B cell (primary cell): ENCODE measurements around the gene FDX1. TPM values are rescaled to one million over a fixed set of nuclear protein-coding genes. Genes with fewer than 3 reads are reported as not detected.

Source experiments
- ATAC-seq: fragments of 200-7000 bp; cut with Tn5 transposase; one replicate; pipeline ENCODE4 v1.10.0; 2021; ENCODE audit warnings: low read depth, mild to moderate bottlenecking, moderate number of reproducible peaks, moderate library complexity
- CTCF ChIA-PET: fragments of 350-600 bp; sonication (Branson Sonifier 250); formaldehyde crosslinking; loops from one replicate; lab custom pipeline; 2021; ENCODE audit warnings: antibody characterized with exemption, inconsistent platforms; lab: Charles Lee
- POLR2A ChIA-PET: fragments of 350-600 bp; sonication (Branson Sonifier 250); formaldehyde crosslinking; loops from one replicate; lab custom pipeline; 2021; ENCODE audit warnings: antibody characterized with exemption; lab: Charles Lee
- DNase-seq: peaks from one replicate; pipeline ENCODE4 v3.0.0; 2013
- H2AFZ ChIP-seq: 2 replicates; pipeline ENCODE4 v1.6.1; 2012; ENCODE audit warnings: mild to moderate bottlenecking, low read depth, low read length; ENCODE audit not compliant: insufficient read depth, poor library complexity, severe bottlenecking
- H3K27ac ChIP-seq, 2 donors: 1 replicate in 1 of 2; 2 replicates in 1 of 2; pipeline ENCODE4 v1.5.1; 2012 to 2013; ENCODE audit warnings: low read length in 2 of 2, mild to moderate bottlenecking in 2 of 2, moderate library complexity in 1 of 2
- H3K27me3 ChIP-seq, 4 experiments: fragments of 200-600 bp in 1 of 4; sonication (generic) in 1 of 4; replicated peaks in 1 of 4; 1 replicate in 2 of 4; 2 replicates in 2 of 4; pipeline versions ENCODE4 v1.6.1 to v1.7.0; 2013 to 2016; ENCODE audit warnings: low read length in 3 of 4, mild to moderate bottlenecking in 2 of 4, mixed read lengths in 1 of 4, moderate library complexity in 1 of 4; ENCODE audit not compliant: insufficient read depth in 4 of 4, control insufficient read depth in 3 of 4; ENCODE audit errors: control extremely low read depth in 1 of 4
- H3K36me3 ChIP-seq, 2 experiments: replicated peaks in 1 of 2; 1 replicate in 1 of 2; 2 replicates in 1 of 2; pipeline versions ENCODE4 v1.6.1 to v1.7.1; 2013; ENCODE audit warnings: low read length in 1 of 2; ENCODE audit not compliant: insufficient read depth in 2 of 2, control insufficient read depth in 1 of 2; ENCODE audit errors: control extremely low read depth in 1 of 2, extremely low read depth in 1 of 2
- H3K4me1 ChIP-seq, 2 donors: fragments of 200-600 bp in 1 of 2; sonication (generic) in 1 of 2; 1 replicate in 1 of 2; 2 replicates in 1 of 2; pipeline versions ENCODE4 v1.5.1 to v1.6.1; 2013 to 2017; ENCODE audit warnings: low read length in 2 of 2; ENCODE audit not compliant: control insufficient read depth in 2 of 2, insufficient read depth in 2 of 2
- H3K4me2 ChIP-seq: replicated peaks from 2 replicates; pipeline ENCODE3; 2012; ENCODE audit warnings: mild to moderate bottlenecking, low read depth, low read length; ENCODE audit not compliant: poor library complexity, severe bottlenecking
- H3K4me3 ChIP-seq, 5 experiments: fragments of 200-600 bp in 1 of 5; sonication (generic) in 1 of 5; 1 replicate in 3 of 5; 2 replicates in 2 of 5; pipeline versions ENCODE4 v1.5.1 to v1.7.0; 2011 to 2016; ENCODE audit warnings: low read length in 4 of 5, mild to moderate bottlenecking in 4 of 5, low read depth in 2 of 5, control low read depth in 1 of 5, moderate library complexity in 1 of 5; ENCODE audit not compliant: insufficient read depth in 1 of 5; ENCODE audit errors: control extremely low read depth in 1 of 5, extremely low read depth in 1 of 5
- H3K79me2 ChIP-seq: fragments of 200-600 bp; sonication (generic); one replicate; pipeline ENCODE4 v1.6.0; 2016; ENCODE audit warnings: low read length; ENCODE audit not compliant: control insufficient read depth, insufficient read depth
- H3K9ac ChIP-seq: fragments of 200-600 bp; sonication (generic); 2 replicates; pipeline ENCODE4 v1.6.1; 2017; ENCODE audit warnings: mild to moderate bottlenecking, low read length, moderate library complexity
- H3K9me3 ChIP-seq, 3 donors: one replicate each; pipeline versions ENCODE4 v1.6.1 to v1.7.1; 2013; ENCODE audit warnings: low read length in 2 of 3; ENCODE audit not compliant: control insufficient read depth in 2 of 3, insufficient read depth in 1 of 3; ENCODE audit errors: control extremely low read depth in 1 of 3
- H4K20me1 ChIP-seq: 2 replicates; pipeline ENCODE4 v1.6.0; 2012; ENCODE audit warnings: mild to moderate bottlenecking, low read length; ENCODE audit not compliant: insufficient read depth, control insufficient read depth, poor library complexity, severe bottlenecking
- H3K27ac Mint-ChIP-seq: one replicate; pipeline ENCODE4 v1.8.0; 2021; ENCODE audit warnings: mixed read lengths
- H3K27me3 Mint-ChIP-seq: one replicate; pipeline ENCODE4 v1.8.0; 2021; ENCODE audit warnings: mixed read lengths
- H3K4me1 Mint-ChIP-seq: one replicate; pipeline ENCODE4 v1.8.0; 2021; ENCODE audit warnings: mixed read lengths
- H3K4me3 Mint-ChIP-seq: one replicate; pipeline ENCODE4 v1.8.0; 2021; ENCODE audit warnings: mixed read lengths
- H3K9me3 Mint-ChIP-seq: one replicate; pipeline ENCODE4 v1.8.0; 2022; ENCODE audit warnings: mixed read lengths; ENCODE audit not compliant: insufficient read depth
- EZH2 ChIP-seq: IDR thresholded peaks from 2 replicates; pipeline ENCODE4 v1.6.1; 2012; ENCODE audit warnings: borderline replicate concordance, low read depth, mild to moderate bottlenecking, moderate library complexity, low read length; ENCODE audit not compliant: insufficient read depth, poor library complexity, severe bottlenecking
- WGBS: methylation state at CpG from one replicate; pipeline ENCODE4 v1.1.5; 2013; ENCODE audit warnings: missing lambda C conversion rate; ENCODE audit not compliant: insufficient coverage; 5-methylcytosine and 5-hydroxymethylcytosine counted together
- intact Hi-C: fragments of 100-400 bp; cut with micrococcal nuclease; formaldehyde crosslinking; loops from one replicate; pipeline ENCODE4 v1.10.0; 2022
- polyA plus RNA-seq: library from polyadenylated mRNA; depleted of rRNA; stranded (reverse); fragments of >200 nt; gene quantifications from 2 replicates; pipeline ENCODE4 v1.2.3, GENCODE V29; 2012
- total RNA-seq, 2 donors: library from RNA; stranded (reverse); fragments of 120-200 nt in 1 of 2; gene quantifications; 1 replicate in 1 of 2; 2 replicates in 1 of 2; pipeline versions ENCODE4 v1.2.3 to v1.2.4, GENCODE V29; 2013 to 2022
- TF ChIP-seq, protein P1 (sequence below): fragments of 200-600 bp; IDR thresholded peaks from one replicate; pipeline ENCODE4 v1.8.0; 2022; ENCODE audit warnings: antibody characterized with exemption, mild to moderate bottlenecking

FDX1 gene
- total and polyA plus RNA-seq, 2 donors (not counting 1 experiment from before 2014, with no cell fraction given) = 3.5 to 11.2 TPM

DNA sequence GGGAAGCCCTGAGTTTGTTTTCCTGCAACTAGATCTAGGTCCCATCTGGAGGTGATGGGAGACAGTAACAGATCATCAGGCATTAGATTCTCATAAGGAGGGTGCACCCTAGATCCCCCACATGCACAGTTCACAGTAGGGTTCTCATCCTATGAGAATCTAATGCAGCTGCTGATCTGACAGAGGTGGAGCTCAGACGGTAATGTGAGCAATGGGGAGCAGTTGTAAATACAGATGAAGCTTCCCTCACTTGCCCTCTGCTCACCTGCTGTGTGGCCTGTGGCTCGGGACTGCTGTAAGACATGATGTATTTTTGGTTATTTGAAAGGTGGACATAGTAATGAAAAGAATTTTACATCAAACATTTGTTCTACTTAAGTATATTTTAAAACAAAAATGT, 20.5 kb downstream of the FDX1 start:
- no peak for TF ChIP-seq EZH2
- TF ChIP-seq, protein P1, sequence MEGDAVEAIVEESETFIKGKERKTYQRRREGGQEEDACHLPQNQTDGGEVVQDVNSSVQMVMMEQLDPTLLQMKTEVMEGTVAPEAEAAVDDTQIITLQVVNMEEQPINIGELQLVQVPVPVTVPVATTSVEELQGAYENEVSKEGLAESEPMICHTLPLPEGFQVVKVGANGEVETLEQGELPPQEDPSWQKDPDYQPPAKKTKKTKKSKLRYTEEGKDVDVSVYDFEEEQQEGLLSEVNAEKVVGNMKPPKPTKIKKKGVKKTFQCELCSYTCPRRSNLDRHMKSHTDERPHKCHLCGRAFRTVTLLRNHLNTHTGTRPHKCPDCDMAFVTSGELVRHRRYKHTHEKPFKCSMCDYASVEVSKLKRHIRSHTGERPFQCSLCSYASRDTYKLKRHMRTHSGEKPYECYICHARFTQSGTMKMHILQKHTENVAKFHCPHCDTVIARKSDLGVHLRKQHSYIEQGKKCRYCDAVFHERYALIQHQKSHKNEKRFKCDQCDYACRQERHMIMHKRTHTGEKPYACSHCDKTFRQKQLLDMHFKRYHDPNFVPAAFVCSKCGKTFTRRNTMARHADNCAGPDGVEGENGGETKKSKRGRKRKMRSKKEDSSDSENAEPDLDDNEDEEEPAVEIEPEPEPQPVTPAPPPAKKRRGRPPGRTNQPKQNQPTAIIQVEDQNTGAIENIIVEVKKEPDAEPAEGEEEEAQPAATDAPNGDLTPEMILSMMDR = no peak
- H3K79me2 ChIP-seq = peaks cover 19% of the 10 kb centered on the region
- no peaks in the 10 kb centered on the region for H3K4me1 ChIP-seq
- POLR2A ChIA-PET = no interaction called here
- no peak overlapping the region for H3K27ac ChIP-seq
- no peaks in the 10 kb centered on the region for H3K27me3 Mint-ChIP-seq
- WGBS = no CpG with 5 or more reads among the region's 2 CpGs
- H3K9me3 Mint-ChIP-seq = no peaks in the 10 kb centered on the region
- peaks cover 16% of the 10 kb centered on the region for H3K4me1 Mint-ChIP-seq
- no peak overlapping the region for H3K4me3 ChIP-seq
- CTCF ChIA-PET = interaction anchor here (0.9 to 6.6 kb wide), 3 partner anchors 17 to 973 kb away, joined by 5 to 56 read pairs (median 5); no protein-coding TSS in a partner anchor
- DNase-seq = no peak
- intact Hi-C loops = no loop called here
- H3K9me3 ChIP-seq = no peaks in the 10 kb centered on the region
- H3K4me2 ChIP-seq = no peak overlapping the region
- peaks cover 0 to 10% of the 10 kb centered on the region in 2 experiments for H3K36me3 ChIP-seq
- no peak overlapping the region for H3K4me3 Mint-ChIP-seq
- H4K20me1 ChIP-seq = peaks cover 14% of the 10 kb centered on the region
- no peak overlapping the region for H2AFZ ChIP-seq
- H3K27ac Mint-ChIP-seq = no peak overlapping the region
- no peak overlapping the region for H3K9ac ChIP-seq
- no peaks in the 10 kb centered on the region for H3K27me3 ChIP-seq
- ATAC-seq = no peak

- no peaks in the 10 kb centered on the region for H3K9me3 Mint-ChIP-seq
- Histone ChIP-seq H3K4me1 (no peaks in the 10 kb centered on the region), H4K20me1 (peaks cover 22% of the 10 kb centered on the region), H3K36me3 (peaks cover 0 to 6% of the 10 kb centered on the region in 2 experiments), H3K4me2 (no peak overlapping the region), H3K27ac (no peak overlapping the region), H2AFZ (no peak overlapping the region), H3K27me3 (no peaks in the 10 kb centered on the region), H3K4me3 (no peak overlapping the region), H3K79me2 (peaks cover 16% of the 10 kb centered on the region), H3K9me3 (no peaks in the 10 kb centered on the region), H3K9ac (no peak overlapping the region)
- intact Hi-C loops = no loop called here
- H3K27me3 Mint-ChIP-seq = no peaks in the 10 kb centered on the region
- H3K27ac Mint-ChIP-seq = no peak overlapping the region
- no peak overlapping the region for H3K4me3 Mint-ChIP-seq
- POLR2A ChIA-PET = no interaction called here
- no peak for ATAC-seq
- peaks cover 19% of the 10 kb centered on the region for H3K4me1 Mint-ChIP-seq
- TF ChIP-seq EZH2 = no peak
- TF ChIP-seq, protein P1 = no peak
- CTCF ChIA-PET = interaction anchor here (2.0 kb wide), 1 partner anchor 830 kb away, joined by 4 read pairs; no protein-coding TSS in a partner anchor
- 100% methylated on average over 1 of the region's 2 CpGs for WGBS
- DNase-seq = no peak
Observed at GRCh38 chr11:110452720-110453119, 23.0 kb downstream of the FDX1 start.
